SH-SY5Y (cell line): ENCODE results near the gene SLC9A4.

ENCODE experiments used
- GATA2 ChIP-seq: IDR thresholded peaks from 2 replicates; pipeline ENCODE4 v1.6.1; 2011; ENCODE audit warnings: mild to moderate bottlenecking, low read depth, low read length
- GATA3 ChIP-seq: IDR thresholded peaks from 2 replicates; pipeline ENCODE4 v1.6.1; 2011; ENCODE audit warnings: low read depth, mild to moderate bottlenecking, low read length, moderate library complexity

DNA sequence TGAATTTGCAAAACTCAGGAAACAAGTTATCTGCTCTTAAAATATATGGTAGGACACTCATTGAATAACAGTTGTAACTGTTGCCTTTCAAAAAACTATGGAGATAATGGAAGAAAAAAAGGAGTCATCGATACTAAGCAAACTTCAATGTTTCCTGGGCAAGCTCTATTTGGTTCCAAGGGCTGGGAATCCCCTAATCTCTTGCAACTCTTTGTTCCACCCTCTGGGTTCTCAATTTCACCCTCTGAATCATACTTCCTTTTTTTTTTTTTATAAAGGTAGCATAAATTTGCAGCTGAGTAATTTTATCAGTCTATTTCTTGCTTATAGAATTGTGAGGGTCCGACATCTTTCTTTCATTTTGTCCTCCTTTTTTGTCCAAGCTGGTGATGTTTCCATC lies 36.7 kb downstream of the SLC9A4 start:
- TF ChIP-seq GATA2 (no peak), GATA3 (no peak)
